ENCODE data around the gene CALML4.

- TF ChIP-seq CTCF (IDR thresholded peaks at IDR 0.05; ENCODE audit: low read depth, low read length, poor library complexity, severe bottlenecking) (no peak), EZH2phosphoT487 (IDR thresholded peaks at IDR 0.05; ENCODE audit: borderline replicate concordance, low read length) (no peak)
Observed at GRCh38 chr15:68220489-68220888, 15.4 kb upstream of the CALML4 start.

Measured in DOHH2 (cell line).